Middle frontal gyrus (tissue), 1 donor: Measurements from ENCODE around the gene EXD3.
"Not testable (repeated sequence)": the region's sequence is repeated elsewhere in the genome, so short reads cannot be mapped to it uniquely, and the experiment has no call there.

Source experiments
- DNase-seq: peaks from one replicate; pipeline ENCODE4 v3.0.0-alpha.2; 2015; ENCODE audit warnings: low spot score; ENCODE audit errors: extremely low spot score

Gene EXD3

GRCh38 chr9:137394866-137395665 is 27.9 kb downstream of the EXD3 start:
- DNase-seq = no peak

DNA sequence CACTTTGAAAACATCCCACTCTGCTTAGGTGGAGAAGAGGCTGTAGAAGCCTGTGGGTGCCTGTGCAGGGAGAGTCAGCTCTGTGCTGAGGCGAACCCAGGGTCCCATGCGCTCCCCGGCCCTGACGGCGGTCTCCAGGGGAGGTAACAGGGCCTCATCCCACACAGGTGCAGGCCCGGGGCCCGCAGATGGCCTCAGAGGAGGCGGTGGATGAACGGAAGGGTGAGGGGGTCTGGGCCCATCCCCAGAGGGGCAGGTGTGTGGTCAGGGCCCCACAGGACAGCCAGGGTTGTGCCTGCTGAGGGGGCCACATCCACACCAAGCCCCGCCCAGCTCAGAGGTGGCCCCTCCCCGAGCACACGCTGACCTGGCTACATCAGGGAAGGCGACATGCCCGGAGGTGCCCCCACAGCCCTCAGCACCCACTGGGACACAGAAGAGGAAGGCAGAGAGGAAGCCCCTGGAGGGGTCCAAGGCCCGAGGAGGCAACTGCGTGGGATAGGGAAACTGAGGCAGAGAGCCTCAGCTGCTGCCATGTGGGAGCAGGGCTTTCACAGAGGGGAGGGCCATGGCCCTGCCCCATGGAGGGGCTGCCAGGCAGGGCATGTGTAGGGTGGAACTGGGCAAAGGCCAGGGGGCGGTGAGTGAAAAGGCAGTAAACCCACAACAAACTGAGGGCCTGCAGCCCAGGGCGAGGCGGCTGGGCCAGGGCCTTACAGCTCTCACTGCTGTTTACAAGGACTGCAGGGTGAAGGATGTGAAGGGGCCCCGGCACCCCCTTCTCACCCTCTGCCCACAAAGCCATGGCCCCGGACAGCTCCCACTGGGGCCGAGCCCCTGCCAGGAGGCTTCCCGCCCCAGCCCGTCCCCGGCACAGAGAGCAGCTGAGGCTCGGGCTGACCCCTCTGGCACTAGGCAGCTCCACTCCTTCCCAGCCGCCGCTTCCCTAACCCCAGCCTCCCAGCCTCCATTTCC is 29.5 kb downstream of the EXD3 start:
- no peak for DNase-seq

DNA sequence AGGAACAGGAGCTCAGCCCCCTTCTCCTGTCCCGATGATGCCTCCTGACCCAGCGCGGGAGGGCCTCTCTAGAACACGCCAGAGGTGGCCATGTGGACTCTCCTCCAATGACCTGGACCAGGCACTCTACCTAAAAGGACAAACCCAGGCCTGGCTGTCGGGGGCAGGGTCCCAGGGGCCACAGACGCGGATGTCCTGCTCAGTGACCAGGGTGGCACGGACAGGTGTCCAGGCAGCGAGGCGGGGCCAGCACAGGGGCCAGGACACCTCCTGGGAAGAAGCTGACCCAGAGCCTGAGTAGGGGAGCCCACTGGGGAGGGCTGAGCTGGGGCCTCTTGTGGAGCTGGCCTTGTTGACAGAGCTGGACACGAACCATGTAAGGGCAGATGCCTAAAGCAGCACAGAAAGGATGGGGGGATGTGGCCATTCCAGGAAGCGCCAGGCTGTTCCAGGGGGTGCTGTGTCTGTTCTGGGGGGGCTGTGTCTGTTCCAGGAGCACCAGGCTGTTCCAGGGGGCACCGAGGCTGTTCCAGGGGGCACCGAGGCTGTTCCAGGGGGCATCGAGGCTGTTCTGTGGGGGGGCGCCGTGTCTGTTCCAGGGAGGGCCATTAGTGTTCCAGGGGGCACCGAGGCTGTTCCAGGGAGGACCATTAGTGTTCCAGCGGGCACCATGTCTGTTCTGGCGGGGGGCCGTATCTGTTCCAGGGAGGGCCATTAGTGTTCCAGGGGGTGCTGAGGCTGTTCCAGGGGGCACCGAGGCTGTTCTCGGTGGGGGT is 30.5 kb downstream of the EXD3 start:
- no peak for DNase-seq

DNA sequence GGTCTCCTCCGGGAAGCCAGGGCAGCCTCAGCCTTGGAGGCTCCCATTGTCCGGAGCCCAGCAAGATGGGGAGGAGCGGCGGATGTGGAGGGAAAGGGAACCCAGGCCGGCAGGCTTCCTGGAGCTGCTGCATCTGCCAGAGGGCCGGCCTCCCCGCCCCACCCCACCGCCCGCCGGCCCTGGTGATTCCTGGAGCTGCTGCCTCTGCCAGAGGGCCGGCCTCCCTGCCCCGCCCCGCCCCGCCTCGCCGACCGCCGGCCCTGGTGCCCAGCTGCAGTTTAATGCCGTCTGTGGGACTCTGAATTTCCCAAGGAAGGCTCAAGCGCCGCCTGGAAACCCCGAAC is 31.6 kb downstream of the EXD3 start:
- no peak for DNase-seq

GRCh38 chr9:137390553-137391410 is 32.2 kb downstream of the EXD3 start:
- DNase-seq = no peak

GRCh38 chr9:137389428-137389746 is 33.6 kb downstream of the EXD3 start:
- DNase-seq = no peak

DNA sequence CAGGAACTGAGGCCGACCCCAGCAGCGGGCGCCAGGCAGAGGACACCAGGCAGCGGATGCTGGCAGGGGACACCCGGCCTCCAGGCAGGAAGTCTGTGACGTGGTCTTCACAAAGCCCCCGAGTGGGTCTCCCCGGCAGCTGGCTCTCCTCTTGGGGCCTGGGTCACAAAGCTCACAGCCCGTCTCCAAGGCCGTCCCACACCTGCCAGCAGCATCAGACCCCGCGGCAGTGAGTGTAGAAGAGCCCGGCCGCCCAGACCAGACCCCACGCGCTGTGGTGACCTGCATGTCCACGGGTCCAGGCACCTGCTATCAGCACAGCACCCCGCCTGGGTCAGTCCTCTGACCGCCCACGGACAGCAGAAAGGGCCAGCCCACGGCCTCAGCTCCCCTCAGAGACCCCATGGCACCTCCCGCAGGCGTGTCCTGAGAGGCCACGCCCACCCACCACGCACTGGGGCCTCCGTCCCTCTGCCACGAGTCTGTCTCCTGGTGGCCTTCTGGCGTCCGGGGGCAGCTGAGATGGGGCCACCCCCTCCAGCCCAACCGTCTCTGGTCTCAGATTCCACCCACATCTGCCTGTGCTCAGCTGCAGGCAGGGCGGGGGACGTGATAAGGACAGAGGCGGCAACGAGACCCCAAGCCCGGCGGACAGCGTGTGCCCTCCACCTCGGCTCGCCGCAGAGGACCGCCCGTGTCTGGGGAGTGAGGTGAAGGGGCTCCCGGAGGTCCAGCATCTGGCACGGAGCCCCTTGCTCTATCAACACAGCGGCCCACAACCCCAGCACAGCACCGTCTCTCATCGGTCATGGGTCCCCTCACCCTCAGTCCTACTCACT is 34.2 kb downstream of the EXD3 start:
- no peak for DNase-seq

GRCh38 chr9:137387891-137388560 is 34.9 kb downstream of the EXD3 start:
- no peak for DNase-seq

- DNase-seq = no peak
Observed at GRCh38 chr9:137387114-137387890, 35.7 kb downstream of the EXD3 start.

- not testable (repeated sequence) for DNase-seq
Observed at GRCh38 chr9:137386507-137387113, 36.4 kb downstream of the EXD3 start.

- DNase-seq = no peak
Observed at GRCh38 chr9:137385061-137385655, 37.8 kb downstream of the EXD3 start.

GRCh38 chr9:137383784-137384756 is 38.9 kb downstream of the EXD3 start:
- no peak for DNase-seq

- DNase-seq = no peak
Observed at GRCh38 chr9:137383081-137383783, 39.7 kb downstream of the EXD3 start.

- no peak for DNase-seq
Observed at GRCh38 chr9:137382444-137383080, 40.4 kb downstream of the EXD3 start.
